Muscle of back (tissue), 13 donors: ENCODE data around the gene PLEKHM2. TPM values are rescaled to one million over a fixed set of nuclear protein-coding genes. Genes with fewer than 3 reads are reported as not detected.
"Not testable (repeated sequence)": the region's sequence is repeated elsewhere in the genome, so short reads cannot be mapped to it uniquely, and the experiment has no call there.

Experiments
- DNase-seq, 3 donors: peaks; one replicate each; pipeline versions ENCODE4 v3.0.0 to v3.0.0-alpha.2; 2013
- long read RNA-seq, 9 donors: transcript quantifications; one replicate each; lab custom pipeline, GENCODE V29; 2026
- polyA plus RNA-seq, 10 donors: library from polyadenylated mRNA; unstranded; fragments of 120-200 nt; gene quantifications; one replicate each; pipeline ENCODE4 v1.2.1, GENCODE V29; 2013; ENCODE audit not compliant: insufficient read length in 10 of 10

PLEKHM2 gene
- 10 to 100 TPM; 41.2 to 53.9 (median 46.7) TPM for polyA plus RNA-seq
- long read RNA-seq, donor 1, full-length matches to known transcripts: 1 of 1 reads
- long read RNA-seq, donor 1, partial matches to known transcripts: 0 of 1 reads
- long read RNA-seq, donor 1, other reads (novel, unspliced or antisense): 0 of 1 reads
- long read RNA-seq, donor 2, full-length matches to known transcripts: 5 of 12 reads
- long read RNA-seq, donor 2, partial matches to known transcripts: 7 of 12 reads
- long read RNA-seq, donor 2, other reads (novel, unspliced or antisense): 0 of 12 reads
- long read RNA-seq, donor 3: 0 reads
- long read RNA-seq, donor 4, full-length matches to known transcripts: 3 of 8 reads
- long read RNA-seq, donor 4, partial matches to known transcripts: 5 of 8 reads
- long read RNA-seq, donor 4, other reads (novel, unspliced or antisense): 0 of 8 reads
- long read RNA-seq, donor 5, full-length matches to known transcripts: 1 of 27 reads
- long read RNA-seq, donor 5, partial matches to known transcripts: 26 of 27 reads
- long read RNA-seq, donor 5, other reads (novel, unspliced or antisense): 0 of 27 reads
- long read RNA-seq, donor 6, full-length matches to known transcripts: 8 of 8 reads
- long read RNA-seq, donor 6, partial matches to known transcripts: 0 of 8 reads
- long read RNA-seq, donor 6, other reads (novel, unspliced or antisense): 0 of 8 reads
- long read RNA-seq, donor 7, full-length matches to known transcripts: 1 of 14 reads
- long read RNA-seq, donor 7, partial matches to known transcripts: 13 of 14 reads
- long read RNA-seq, donor 7, other reads (novel, unspliced or antisense): 0 of 14 reads
- long read RNA-seq, donor 8, partial matches to known transcripts: 9 of 9 reads
- long read RNA-seq, donor 8, other reads (novel, unspliced or antisense): 0 of 9 reads
- long read RNA-seq, donor 9: 0 reads

GRCh38 chr1:15684042-15684461 is at the start of gene PLEKHM2:
Gene PLEKHM2, plus strand, starts transcription at chr1:15684320. Its CDS starts 239 bp downstream, at chr1:15684559.
- DNase-seq: peak; percentile 35 to 77 (median 62)

- no peak for DNase-seq
These were observed 47.7 kb upstream of the PLEKHM2 start for GRCh38 chr1:15636436-15636835.

GRCh38 chr1:15637826-15638225 is 46.3 kb upstream of the PLEKHM2 start:
- DNase-seq: no peak

- no peak for DNase-seq
These were observed 44.9 kb upstream of the PLEKHM2 start for GRCh38 chr1:15639262-15639661.

- DNase-seq: no peak
These were observed 44.2 kb upstream of the PLEKHM2 start for GRCh38 chr1:15639931-15640330.

- DNase-seq: no peak
These were observed 43.5 kb upstream of the PLEKHM2 start for GRCh38 chr1:15640667-15641066.

- DNase-seq: no peak
These were observed 34.2 kb upstream of the PLEKHM2 start for GRCh38 chr1:15649937-15650336.

- no peak for DNase-seq
These were observed 33.7 kb upstream of the PLEKHM2 start for GRCh38 chr1:15650433-15650832.

GRCh38 chr1:15652130-15652529 is 32.0 kb upstream of the PLEKHM2 start:
- DNase-seq: not testable (repeated sequence)

GRCh38 chr1:15654091-15654690 is 29.9 kb upstream of the PLEKHM2 start:
- no peak for DNase-seq

- peak in 2 of 3 donors; percentile 12 to 23 for DNase-seq
These were observed 27.7 kb upstream of the PLEKHM2 start for GRCh38 chr1:15656464-15656863.

GRCh38 chr1:15657021-15657420 is 27.1 kb upstream of the PLEKHM2 start:
- DNase-seq: peak in 1 of 3 donors; percentile 13

GRCh38 chr1:15660151-15660550 is 24.0 kb upstream of the PLEKHM2 start:
- DNase-seq: no peak

- no peak for DNase-seq
These were observed 21.6 kb upstream of the PLEKHM2 start for GRCh38 chr1:15662477-15662876.

GRCh38 chr1:15663925-15664324 is 20.2 kb upstream of the PLEKHM2 start:
- DNase-seq: no peak

- no peak for DNase-seq
These were observed 16.8 kb upstream of the PLEKHM2 start for GRCh38 chr1:15667362-15667761.

GRCh38 chr1:15668089-15668754 is 15.9 kb upstream of the PLEKHM2 start:
- DNase-seq: no peak

- no peak for DNase-seq
These were observed 15.0 kb upstream of the PLEKHM2 start for GRCh38 chr1:15669074-15669473.

- no peak for DNase-seq
These were observed 14.3 kb upstream of the PLEKHM2 start for GRCh38 chr1:15669864-15670263.

- DNase-seq: no peak
These were observed 12.7 kb upstream of the PLEKHM2 start for GRCh38 chr1:15671430-15671829.

GRCh38 chr1:15674386-15675159 is 9.5 kb upstream of the PLEKHM2 start:
- DNase-seq: no peak
